ENCODE data around the gene TCF20.

TCF20 gene

GRCh38 chr22:42300259-42301076 is 30.0 kb upstream of the TCF20 start:
- DNase-seq: peak; percentile 56

DNA sequence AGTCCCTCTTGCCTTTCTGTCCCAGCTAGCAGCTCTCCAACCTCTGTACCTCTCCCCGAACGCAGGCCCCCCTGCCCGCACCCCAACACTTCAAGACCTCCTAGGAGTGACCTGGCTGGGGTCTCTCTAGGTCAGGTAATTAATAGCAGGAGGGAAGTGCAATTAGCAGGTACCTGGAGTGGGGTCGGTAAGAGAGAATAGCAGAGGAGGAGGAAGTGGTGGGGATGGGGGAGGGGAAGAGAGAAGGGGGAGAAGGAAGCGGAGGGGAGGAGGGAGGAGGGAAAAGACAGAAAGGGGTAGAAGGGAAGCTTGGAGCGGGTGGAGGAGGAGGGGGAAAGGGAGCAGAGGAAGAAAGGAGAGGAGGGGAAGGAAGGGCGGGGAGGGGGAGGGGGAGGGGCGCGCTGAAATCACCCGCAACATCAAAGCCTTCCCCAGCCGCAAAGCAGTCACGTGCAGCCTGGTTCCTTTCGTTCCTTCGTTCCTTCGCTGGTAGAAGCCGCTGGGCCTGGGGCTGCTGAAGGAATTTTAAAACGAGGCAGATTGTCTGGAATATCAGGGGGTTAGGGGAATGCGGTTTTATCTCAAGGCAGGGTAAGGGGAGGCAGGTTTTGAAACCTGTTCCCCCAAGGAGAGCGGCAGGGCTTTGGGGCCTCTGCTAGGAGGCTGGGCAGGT is 29.3 kb upstream of the TCF20 start:
- peak; percentile 66 for DNase-seq

- DNase-seq: no peak
Measured at GRCh38 chr22:42298746-42299145, 28.3 kb upstream of the TCF20 start.

GRCh38 chr22:42297778-42298177 is 27.3 kb upstream of the TCF20 start:
- DNase-seq: no peak

DNA sequence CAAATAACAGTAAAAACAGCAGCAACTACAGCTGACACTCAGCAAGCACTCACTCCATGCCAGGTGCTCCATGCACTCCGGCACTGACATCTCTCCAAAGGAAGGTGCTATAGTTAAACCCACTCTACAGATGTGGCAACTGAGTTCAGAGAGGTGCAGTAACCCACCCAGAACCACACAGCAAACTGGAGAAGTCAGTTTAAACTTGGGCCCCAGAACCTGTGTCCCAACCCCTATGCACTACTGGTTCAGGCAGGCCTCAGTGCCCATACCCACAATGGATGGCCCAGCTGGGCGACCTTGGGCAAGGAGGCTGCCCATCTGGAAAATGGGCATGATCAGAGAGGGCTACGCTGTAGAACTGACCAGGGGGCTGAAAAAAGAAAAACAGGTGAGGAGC is 26.4 kb upstream of the TCF20 start:
- no peak for DNase-seq

GRCh38 chr22:42296381-42296853 is 26.0 kb upstream of the TCF20 start:
- DNase-seq: no peak

GRCh38 chr22:42294034-42294985 is 23.9 kb upstream of the TCF20 start:
- DNase-seq: peak; percentile 30

DNA sequence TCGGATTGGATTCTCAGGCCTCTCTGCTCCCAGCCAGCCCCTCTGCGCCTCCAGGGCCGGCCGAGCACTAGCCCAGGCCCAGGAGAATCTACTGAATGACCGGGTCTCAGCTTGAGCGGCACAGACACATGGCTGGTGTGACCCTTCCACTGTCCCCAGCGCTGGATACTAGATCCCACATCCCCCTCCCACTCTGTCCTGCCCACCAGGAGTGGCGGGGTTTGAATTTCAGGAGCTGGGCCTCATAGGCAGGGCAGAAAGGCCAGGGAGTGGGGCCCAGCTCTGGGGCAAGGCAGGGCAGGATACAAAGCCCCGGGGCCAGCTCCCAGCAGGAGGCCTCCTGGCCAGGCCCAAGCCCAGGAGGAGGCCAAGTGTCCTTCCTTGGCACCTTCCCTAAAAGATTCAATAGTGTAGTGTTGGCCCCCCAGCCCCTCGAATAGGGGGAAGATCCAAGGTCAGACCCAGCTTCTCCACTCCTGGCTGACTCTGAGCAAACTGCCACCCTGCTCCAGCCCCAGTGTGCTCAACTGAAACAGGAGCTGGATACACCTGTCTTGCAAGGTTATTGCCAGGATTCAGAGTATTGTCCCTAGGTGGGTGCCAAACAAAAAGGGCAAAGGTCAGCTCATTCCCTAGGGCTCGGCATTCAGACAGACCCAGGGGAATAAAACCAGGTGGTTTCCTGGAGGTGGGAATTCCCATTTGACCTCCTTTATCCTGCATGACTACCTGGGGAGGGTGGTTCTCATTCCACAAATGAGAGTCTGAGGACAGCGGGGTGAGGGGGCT is 22.5 kb upstream of the TCF20 start:
- DNase-seq: no peak

- DNase-seq: no peak
Measured at GRCh38 chr22:42291287-42291686, 20.8 kb upstream of the TCF20 start.

- DNase-seq: no peak
Measured at GRCh38 chr22:42289671-42290541, 19.5 kb upstream of the TCF20 start.

GRCh38 chr22:42288791-42289190 is 18.3 kb upstream of the TCF20 start:
- no peak for DNase-seq

- no peak for DNase-seq
Measured at GRCh38 chr22:42287174-42287890, 16.9 kb upstream of the TCF20 start.

- DNase-seq: no peak
Measured at GRCh38 chr22:42286205-42286604, 15.8 kb upstream of the TCF20 start.

DNA sequence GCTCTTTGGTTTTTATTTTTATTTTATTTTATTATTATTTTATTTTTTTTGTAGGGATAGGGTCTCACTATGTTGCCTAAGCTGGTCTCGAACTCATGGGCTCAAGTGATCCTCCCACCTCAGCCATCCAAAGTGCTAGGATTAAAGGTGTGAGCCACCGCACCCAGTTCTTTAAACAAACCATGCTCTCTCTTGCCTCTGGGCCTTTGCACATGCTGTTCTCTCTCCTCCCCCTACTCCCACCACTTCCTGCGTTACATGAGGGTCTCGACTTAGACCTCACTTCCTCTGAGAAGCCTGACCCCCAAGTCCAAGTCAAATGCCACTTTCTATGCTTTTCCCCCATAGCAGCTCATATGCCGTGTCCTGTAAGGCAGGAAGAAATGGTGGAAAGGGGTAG is 15.2 kb upstream of the TCF20 start:
- DNase-seq: no peak

DNA sequence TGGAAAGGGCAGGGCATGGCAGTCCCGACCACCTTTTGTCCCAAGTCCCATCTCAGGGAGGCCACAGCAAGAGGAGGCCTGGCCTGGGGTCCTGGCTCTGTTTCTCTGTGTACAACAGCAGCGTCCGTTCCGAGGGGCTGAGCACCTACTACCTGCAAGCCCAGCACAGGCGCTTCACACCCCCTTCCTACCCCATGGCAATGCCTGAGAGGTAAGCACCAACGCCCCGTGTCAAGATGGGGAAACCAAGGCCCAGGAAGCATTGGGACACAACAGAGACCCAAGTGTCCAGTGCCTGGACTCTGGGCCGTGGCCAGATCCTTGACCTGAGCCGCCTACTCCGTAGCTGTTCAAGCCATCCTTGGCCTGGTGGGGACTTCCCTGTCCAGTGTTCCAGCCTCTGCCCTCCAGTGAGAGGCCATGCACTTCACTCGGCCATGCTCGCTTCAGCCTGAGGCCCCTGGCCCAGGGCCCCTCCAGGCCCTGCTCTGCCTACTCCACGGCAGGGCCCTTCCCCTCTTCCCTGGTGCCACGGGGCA is 14.3 kb upstream of the TCF20 start:
- DNase-seq: no peak

DNA sequence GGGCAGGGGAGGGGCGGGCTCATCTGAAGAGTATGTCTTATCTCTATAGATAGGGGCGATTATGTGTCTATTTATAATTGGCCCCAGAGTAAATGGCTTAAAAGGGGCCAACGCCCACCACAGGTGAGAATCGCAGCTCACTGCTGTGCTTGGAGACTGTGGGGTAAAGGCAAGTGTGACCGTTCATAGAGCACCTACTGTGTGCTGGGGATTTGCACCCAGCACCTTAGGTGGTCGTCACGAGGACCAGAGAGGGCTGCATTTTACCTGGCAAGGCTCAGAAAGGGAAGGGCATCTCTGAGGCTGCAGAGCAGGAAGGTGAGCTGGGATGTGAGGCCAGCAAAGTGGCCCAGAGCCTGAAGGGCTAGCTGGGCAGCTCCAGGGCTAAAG is 13.7 kb upstream of the TCF20 start:
- no peak for DNase-seq

GRCh38 chr22:42283278-42284201 is 13.1 kb upstream of the TCF20 start:
- peak; percentile 57 for DNase-seq

DNA sequence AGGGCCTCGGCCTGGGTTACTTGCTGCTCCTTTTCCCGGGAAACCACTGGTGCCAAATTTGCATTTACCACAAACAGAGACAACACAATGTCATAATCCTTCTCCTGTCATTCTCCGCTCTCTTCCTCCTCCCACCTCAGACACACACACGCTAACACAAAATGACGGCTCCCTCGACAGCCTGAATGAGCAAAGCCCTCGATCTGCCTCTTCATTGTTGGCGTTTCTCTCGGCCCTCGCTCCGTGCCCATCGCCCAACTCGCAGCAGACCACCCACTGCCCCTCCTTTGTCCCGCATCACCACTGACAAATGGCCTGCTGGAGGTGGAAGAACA is 12.5 kb upstream of the TCF20 start:
- DNase-seq: no peak

DNA sequence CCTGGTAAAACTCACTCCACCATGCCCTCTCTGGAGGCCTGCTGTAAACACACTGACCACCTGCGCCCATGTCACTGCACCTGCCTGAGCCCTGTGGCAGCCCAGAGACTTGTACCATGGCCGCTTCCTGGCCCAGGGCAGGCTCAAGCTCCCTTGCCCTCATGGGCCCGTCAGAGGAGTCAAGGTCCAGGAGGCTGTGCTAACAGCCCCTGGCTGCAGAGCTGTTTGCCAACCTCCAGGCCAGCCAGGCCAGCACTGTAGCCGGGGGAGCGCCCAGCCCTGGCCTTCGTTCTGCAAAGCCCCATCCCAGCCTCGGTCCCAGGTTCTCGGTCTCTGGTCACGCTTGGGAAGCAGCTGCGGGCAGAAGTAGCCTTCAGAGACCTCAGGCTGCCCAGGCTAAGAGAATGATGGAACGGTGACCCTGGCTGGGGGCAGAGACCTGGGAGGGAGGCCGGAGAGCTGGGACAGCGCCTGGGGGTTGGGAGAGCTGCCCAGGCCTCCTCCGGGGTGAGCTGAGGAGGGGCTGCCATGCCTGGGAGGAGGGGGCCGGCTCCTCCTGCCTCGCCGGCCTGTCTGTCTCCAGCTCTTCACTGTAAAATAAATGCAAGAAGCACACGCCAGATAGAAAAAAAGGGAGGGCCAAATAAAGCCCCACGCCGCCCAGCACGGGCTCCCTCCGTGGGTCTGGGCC is 11.9 kb upstream of the TCF20 start:
- DNase-seq: no peak
